ENCODE data around the gene CNDP1.

GRCh38 chr18:74521068-74521725 is 13.1 kb upstream of the CNDP1 start:
- TF ChIP-seq CTCF (IDR thresholded peaks at IDR 0.05) (no peak), RFX5 (IDR thresholded peaks at IDR 0.05; ENCODE audit: low read length) (no peak), GABPA (IDR thresholded peaks at IDR 0.05; ENCODE audit: low read depth) (no peak), JUND (IDR thresholded peaks at IDR 0.05) (no peak), ELF1 (IDR thresholded peaks at IDR 0.05) (no peak), RAD21 (IDR thresholded peaks at IDR 0.05; ENCODE audit: low read length) (no peak), NFIC (IDR thresholded peaks at IDR 0.05; ENCODE audit: borderline replicate concordance) (no peak), EP300 (IDR thresholded peaks at IDR 0.05; ENCODE audit: borderline replicate concordance in 1 of 2, low read depth in 1 of 2, low read length in 1 of 2) (no peak)
